ENCODE measurements around the gene MCF2L2.
"Not testable (repeated sequence)": the region's sequence is repeated elsewhere in the genome, so short reads cannot be mapped to it uniquely, and the experiment has no call there.

The MCF2L2 gene

GRCh38 chr3:183233966-183234365 lies 194.5 kb downstream of the MCF2L2 start:
- DNase-seq (ENCODE audit: low read depth): no peak

- no peak for DNase-seq (ENCODE audit: low read depth)
Measured at GRCh38 chr3:183230826-183231225, 197.6 kb downstream of the MCF2L2 start.

GRCh38 chr3:183230251-183230650 lies 198.2 kb downstream of the MCF2L2 start:
- DNase-seq (ENCODE audit: low read depth): not testable (repeated sequence)

GRCh38 chr3:183229178-183229577 lies 199.2 kb downstream of the MCF2L2 start:
- no peak for DNase-seq (ENCODE audit: low read depth)

- DNase-seq (ENCODE audit: low read depth): no peak
Measured at GRCh38 chr3:183227586-183227985, 200.8 kb downstream of the MCF2L2 start.

GRCh38 chr3:183226333-183226890 lies 202.0 kb downstream of the MCF2L2 start:
- DNase-seq (ENCODE audit: low read depth): no peak

GRCh38 chr3:183224180-183224970 lies 204.0 kb downstream of the MCF2L2 start:
- no peak for DNase-seq (ENCODE audit: low read depth)

- no peak for DNase-seq (ENCODE audit: low read depth)
Measured at GRCh38 chr3:183222631-183223235, 205.7 kb downstream of the MCF2L2 start.

GRCh38 chr3:183220828-183221227 lies 207.6 kb downstream of the MCF2L2 start:
- DNase-seq (ENCODE audit: low read depth): peak; percentile 48

- DNase-seq (ENCODE audit: low read depth): no peak
Measured at GRCh38 chr3:183218826-183219225, 209.6 kb downstream of the MCF2L2 start.

- DNase-seq (ENCODE audit: low read depth): no peak
Measured at GRCh38 chr3:183217548-183218332, 210.7 kb downstream of the MCF2L2 start.

GRCh38 chr3:183215591-183216202 lies 212.7 kb downstream of the MCF2L2 start:
- DNase-seq (ENCODE audit: low read depth): no peak

GRCh38 chr3:183214277-183214612 lies 214.2 kb downstream of the MCF2L2 start:
- no peak for DNase-seq (ENCODE audit: low read depth)

- DNase-seq (ENCODE audit: low read depth): no peak
Measured at GRCh38 chr3:183213415-183214276, 214.8 kb downstream of the MCF2L2 start.

- no peak for DNase-seq (ENCODE audit: low read depth)
Measured at GRCh38 chr3:183212565-183212964, 215.9 kb downstream of the MCF2L2 start.

- DNase-seq (ENCODE audit: low read depth): no peak
Measured at GRCh38 chr3:183212096-183212495, 216.3 kb downstream of the MCF2L2 start.

GRCh38 chr3:183211352-183211751 lies 217.1 kb downstream of the MCF2L2 start:
- no peak for DNase-seq (ENCODE audit: low read depth)

- DNase-seq (ENCODE audit: low read depth): no peak
Measured at GRCh38 chr3:183210862-183211341, 217.5 kb downstream of the MCF2L2 start.

GRCh38 chr3:183210341-183210740 lies 218.1 kb downstream of the MCF2L2 start:
- no peak for DNase-seq (ENCODE audit: low read depth)

GRCh38 chr3:183208800-183209199 lies 219.6 kb downstream of the MCF2L2 start:
- DNase-seq (ENCODE audit: low read depth): no peak

- DNase-seq (ENCODE audit: low read depth): no peak
Measured at GRCh38 chr3:183208260-183208659, 220.2 kb downstream of the MCF2L2 start.
